Measurements from ENCODE around the gene KCNA2. TPM values are rescaled to one million over a fixed set of nuclear protein-coding genes. Genes with fewer than 3 reads are reported as not detected.

Gene KCNA2
- total and polyA plus RNA-seq, 5 experiments from 2014 or later: 0.22 to 0.23 TPM; not detected in 3

DNA sequence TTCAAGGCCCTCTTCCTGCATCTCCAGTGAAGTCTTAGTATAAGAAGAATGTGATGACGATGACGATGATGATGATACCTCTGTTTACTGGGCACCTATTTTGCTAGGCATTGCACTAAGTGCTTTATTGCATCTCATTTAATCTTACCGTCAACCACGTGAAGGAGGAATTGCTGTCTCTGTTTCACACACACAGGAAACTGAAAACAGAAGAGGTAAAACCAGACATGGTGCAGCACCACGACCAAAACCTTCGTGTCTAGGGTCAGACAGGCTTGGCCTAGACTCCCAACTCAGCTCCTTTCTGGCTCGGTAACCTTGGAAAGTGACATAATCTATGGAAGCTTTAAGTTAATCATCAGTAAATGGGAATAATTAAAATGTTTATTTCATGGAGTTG lies 20.7 kb upstream of the KCNA2 start:
- Mint-ChIP-seq H3K27me3 (no peaks in the 10 kb centered on the region), H3K9me3 (peaks cover 0 to 4% (median 0%) of the 10 kb centered on the region in 9 donors), H3K27ac (no peak overlapping the region), H3K4me3 (no peak overlapping the region), H3K36me3 (peaks cover 0 to 4% (median 0%) of the 10 kb centered on the region in 3 donors), H3K4me1 (peaks cover 3 to 11% (median 10%) of the 10 kb centered on the region in 4 donors)
- no peak for DNase-seq
- POLR2A ChIA-PET: interaction anchor here (1.0 kb wide), 1 partner anchor 47 kb away, joined by 3 read pairs; no protein-coding TSS in a partner anchor
- no peak for ATAC-seq

DNA sequence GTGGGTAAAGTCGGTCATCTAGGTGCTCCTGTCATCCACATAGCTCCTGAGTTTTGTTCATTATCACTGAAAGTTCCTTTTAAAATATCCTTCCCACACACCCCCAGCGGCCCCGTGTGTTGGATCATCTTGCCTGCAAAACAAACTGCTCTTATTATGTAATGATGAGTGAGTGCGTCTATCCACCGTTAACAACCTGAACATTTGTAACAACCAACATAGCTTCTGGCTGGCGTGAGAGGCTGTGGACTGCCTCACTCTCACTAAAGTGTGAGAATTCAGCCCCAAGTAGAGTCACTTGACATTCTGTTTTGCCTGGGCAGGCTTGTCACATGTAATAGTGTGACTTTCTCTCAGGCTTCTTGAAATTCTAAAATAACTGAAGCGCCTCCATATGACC lies 14.5 kb upstream of the KCNA2 start:
- H3K36me3 Mint-ChIP-seq: peaks cover 0 to 4% (median 0%) of the 10 kb centered on the region in 3 donors
- H3K4me3 Mint-ChIP-seq: peak overlapping the region; percentile 81 to 93 (median 88)
- peak in 1 of 10 donors; percentile 22 for DNase-seq
- peaks cover 26 to 41% (median 35%) of the 10 kb centered on the region in 4 donors for H3K4me1 Mint-ChIP-seq
- no peaks in the 10 kb centered on the region for H3K27me3 Mint-ChIP-seq
- peaks cover 0 to 4% (median 0%) of the 10 kb centered on the region in 9 donors for H3K9me3 Mint-ChIP-seq
- H3K27ac Mint-ChIP-seq: peak overlapping the region; percentile 1 to 97 (median 95)
- ATAC-seq: no peak
- POLR2A ChIA-PET: interaction anchor here (2.1 to 2.9 kb wide), 3 partner anchors 53 to 282 kb away, joined by 9 to 59 read pairs (median 31); partner anchors contain the start of genes KCNA3 and RBM15

DNA sequence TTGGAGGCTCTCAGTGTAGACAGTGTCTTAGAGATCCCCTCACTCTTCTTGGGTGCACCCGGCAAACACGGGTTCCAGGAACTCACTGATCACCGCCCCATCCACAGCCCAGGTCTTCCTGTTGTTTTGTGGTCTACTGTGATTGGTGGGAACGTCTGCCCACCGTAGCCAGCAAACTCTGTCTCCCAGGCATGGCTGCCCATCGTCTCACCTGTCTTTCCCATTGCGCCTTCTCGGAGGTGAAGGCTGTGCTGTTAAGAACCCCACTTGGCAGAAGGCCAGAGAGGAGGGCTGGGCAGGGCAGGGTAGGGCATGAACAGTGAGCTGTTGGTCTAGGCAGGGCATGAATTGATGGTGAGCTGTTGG lies 14.1 kb upstream of the KCNA2 start:
- Mint-ChIP-seq H3K4me1 (peaks cover 29 to 46% (median 38%) of the 10 kb centered on the region in 4 donors), H3K27ac (peak overlapping the region; percentile 88 to 97 (median 95)), H3K9me3 (peaks cover 0 to 4% (median 0%) of the 10 kb centered on the region in 9 donors), H3K27me3 (no peaks in the 10 kb centered on the region), H3K36me3 (peaks cover 0 to 4% (median 0%) of the 10 kb centered on the region in 3 donors), H3K4me3 (peak overlapping the region; percentile 81 to 93 (median 88))
- ATAC-seq (peak; percentile 4 to 7), DNase-seq (peak in 2 of 10 donors; percentile 20 to 48)
- POLR2A ChIA-PET: interaction anchor here (0.6 to 2.9 kb wide), 15 partner anchors 10 to 550 kb away, joined by 3 to 59 read pairs (median 6); partner anchors contain the start of genes KCNA3, KCNC4, LRIF1 and RBM15

DNA sequence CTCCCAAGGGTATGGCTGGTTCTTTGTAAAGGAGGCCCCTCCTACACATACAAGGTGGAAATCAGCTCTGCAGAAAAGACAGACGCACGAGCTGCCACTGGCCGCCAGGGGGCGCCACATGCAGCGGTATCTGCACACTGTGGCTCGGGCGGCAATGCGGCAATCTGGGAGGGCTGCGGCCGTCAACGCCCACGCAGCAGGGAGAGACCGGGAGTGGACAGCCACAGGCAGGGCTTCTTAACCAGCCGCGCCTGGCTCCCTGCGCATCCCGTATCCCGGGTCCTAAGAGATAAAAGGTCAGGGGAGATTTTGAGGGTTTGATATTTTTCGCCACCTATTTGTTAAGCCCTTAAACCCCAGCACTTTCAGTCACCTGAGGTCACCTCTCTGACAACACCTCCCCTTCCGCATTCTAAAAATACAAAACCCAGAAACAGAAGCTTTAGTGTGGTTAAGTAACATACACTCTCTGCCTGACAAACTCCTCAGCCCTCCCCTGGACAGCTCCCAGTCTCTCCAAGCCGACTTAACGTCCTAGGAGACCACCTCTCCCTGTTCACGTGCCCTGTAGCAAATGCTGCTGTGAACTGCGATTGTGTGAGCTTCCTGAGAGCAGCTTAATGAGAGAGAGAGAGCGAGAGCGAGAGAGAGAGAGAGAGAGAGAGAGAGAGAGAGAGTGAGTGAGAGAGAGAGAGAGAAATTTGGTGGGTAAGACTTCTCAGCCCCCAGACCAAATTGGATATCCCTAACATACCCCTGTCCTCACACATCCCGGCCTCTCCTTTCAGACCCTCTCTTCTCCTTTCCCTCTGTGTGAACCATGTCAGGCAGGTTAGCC lies 13.5 kb upstream of the KCNA2 start:
- Mint-ChIP-seq H3K36me3 (peaks cover 0 to 4% (median 0%) of the 10 kb centered on the region in 3 donors), H3K27ac (peak overlapping the region; percentile 88 to 97 (median 95)), H3K27me3 (no peaks in the 10 kb centered on the region), H3K9me3 (peaks cover 0 to 4% (median 0%) of the 10 kb centered on the region in 9 donors), H3K4me1 (peaks cover 29 to 50% (median 38%) of the 10 kb centered on the region in 4 donors), H3K4me3 (peak overlapping the region; percentile 81 to 93 (median 88))
- ATAC-seq (peak; percentile 87), DNase-seq (peak; percentile 76 to 96 (median 92))
- POLR2A ChIA-PET: interaction anchor here (0.5 to 3.3 kb wide), 18 partner anchors 11 to 550 kb away, joined by 3 to 59 read pairs (median 5); partner anchors contain the start of genes KCNA2, KCNA3, KCNC4 and LRIF1

DNA sequence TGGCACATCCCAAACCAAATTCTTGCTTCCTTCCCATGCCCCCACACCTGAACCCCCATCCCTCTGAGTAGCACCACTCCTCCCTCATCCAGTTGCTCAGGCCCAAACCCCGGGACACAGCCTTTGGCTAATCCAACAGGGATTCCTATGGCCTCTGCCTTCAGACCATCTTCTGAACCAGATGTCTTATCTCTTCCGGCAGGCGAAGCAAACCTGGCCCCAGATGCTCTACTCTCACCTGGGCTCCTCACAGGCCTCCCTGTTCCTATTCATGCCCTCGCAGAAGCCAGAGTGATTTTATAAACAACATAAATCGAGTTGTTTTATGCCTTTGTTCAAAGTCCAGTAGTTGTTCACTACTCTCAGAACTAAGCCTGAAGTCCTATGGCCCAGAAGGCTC lies 12.5 kb upstream of the KCNA2 start:
- DNase-seq: no peak
- H3K4me1 Mint-ChIP-seq: peaks cover 29 to 50% (median 38%) of the 10 kb centered on the region in 4 donors

DNA sequence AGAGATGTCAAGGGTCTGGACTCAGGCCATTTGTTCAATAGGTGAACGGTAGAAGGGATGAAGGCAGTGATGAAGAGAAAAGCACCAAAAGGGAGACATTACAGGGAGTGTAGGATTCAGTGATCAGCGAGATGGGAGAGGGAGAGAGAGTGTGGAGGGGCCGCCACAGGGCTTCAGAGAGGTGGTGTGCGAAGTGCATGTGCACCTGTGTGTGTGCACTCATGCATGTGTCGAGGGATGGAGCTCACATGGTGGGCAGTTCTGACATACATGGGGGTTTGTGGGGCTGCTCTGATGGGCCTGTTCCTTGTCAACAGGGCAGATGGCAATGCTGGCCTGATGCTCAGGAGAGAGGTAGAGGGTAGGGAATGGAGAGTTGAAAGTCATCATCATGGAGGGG lies 11.4 kb upstream of the KCNA2 start:
- Mint-ChIP-seq H3K9me3 (peaks cover 0 to 2% (median 0%) of the 10 kb centered on the region in 9 donors), H3K4me1 (peaks cover 29 to 50% (median 38%) of the 10 kb centered on the region in 4 donors), H3K4me3 (peak overlapping the region in 5 of 10 donors; percentile 24 to 51 (median 43)), H3K36me3 (no peaks in the 10 kb centered on the region), H3K27ac (peak overlapping the region; percentile 27 to 88 (median 71)), H3K27me3 (no peaks in the 10 kb centered on the region)
- POLR2A ChIA-PET: interaction anchor here (2.4 to 3.3 kb wide), 2 partner anchors 11 to 166 kb away, joined by 8 to 13 read pairs; partner anchors contain the start of gene KCNA2
- ATAC-seq (no peak), DNase-seq (no peak)

More for the DNA sequence above, 12.5 kb upstream of the KCNA2 start:
- peak overlapping the region; percentile 18 to 97 (median 90) for H3K27ac Mint-ChIP-seq
- POLR2A ChIA-PET: interaction anchor here (1.3 to 3.3 kb wide), 11 partner anchors 12 to 409 kb away, joined by 3 to 59 read pairs (median 8); partner anchors contain the start of genes KCNA2, KCNA3, KCNC4 and LRIF1
- peaks cover 0 to 4% (median 0%) of the 10 kb centered on the region in 3 donors for H3K36me3 Mint-ChIP-seq
- H3K4me3 Mint-ChIP-seq: peak overlapping the region in 9 of 10 donors; percentile 81 to 93 (median 88)
- H3K9me3 Mint-ChIP-seq: peaks cover 0 to 3% (median 0%) of the 10 kb centered on the region in 9 donors
- ATAC-seq: no peak
- no peaks in the 10 kb centered on the region for H3K27me3 Mint-ChIP-seq

DNA sequence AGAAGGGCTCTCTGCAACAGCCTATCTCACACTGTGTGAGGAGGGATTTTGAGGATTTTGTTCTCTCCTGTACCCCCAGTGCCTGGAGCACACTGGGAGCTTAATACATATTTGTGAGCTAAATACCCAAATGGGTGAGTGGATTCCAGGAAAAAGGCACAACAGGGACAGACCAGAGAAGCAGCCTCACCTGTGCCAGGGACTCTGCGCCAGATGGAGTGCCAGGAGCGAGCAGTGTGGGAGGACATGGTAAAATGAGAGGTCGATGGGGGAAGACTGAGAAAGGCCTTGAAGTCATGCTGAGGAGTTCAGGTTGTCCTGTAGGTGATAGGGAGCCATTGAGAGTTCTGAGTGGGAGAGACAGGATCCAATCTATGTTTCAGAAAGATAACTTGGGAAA lies 11.0 kb upstream of the KCNA2 start:
- ATAC-seq (no peak), DNase-seq (no peak)
- H3K4me1 Mint-ChIP-seq: peaks cover 29 to 50% (median 38%) of the 10 kb centered on the region in 4 donors
- no peaks in the 10 kb centered on the region for H3K36me3 Mint-ChIP-seq
- peak overlapping the region in 3 of 10 donors; percentile 13 to 51 (median 24) for H3K4me3 Mint-ChIP-seq
- H3K27ac Mint-ChIP-seq: peak overlapping the region in 8 of 10 donors; percentile 35 to 88 (median 66)
- no peaks in the 10 kb centered on the region for H3K27me3 Mint-ChIP-seq
- POLR2A ChIA-PET: interaction anchor here (3.3 kb wide), 1 partner anchor 10 kb away, joined by 13 read pairs; the partner anchor contains the start of gene KCNA2
- H3K9me3 Mint-ChIP-seq: peaks cover 0 to 2% (median 0%) of the 10 kb centered on the region in 9 donors

DNA sequence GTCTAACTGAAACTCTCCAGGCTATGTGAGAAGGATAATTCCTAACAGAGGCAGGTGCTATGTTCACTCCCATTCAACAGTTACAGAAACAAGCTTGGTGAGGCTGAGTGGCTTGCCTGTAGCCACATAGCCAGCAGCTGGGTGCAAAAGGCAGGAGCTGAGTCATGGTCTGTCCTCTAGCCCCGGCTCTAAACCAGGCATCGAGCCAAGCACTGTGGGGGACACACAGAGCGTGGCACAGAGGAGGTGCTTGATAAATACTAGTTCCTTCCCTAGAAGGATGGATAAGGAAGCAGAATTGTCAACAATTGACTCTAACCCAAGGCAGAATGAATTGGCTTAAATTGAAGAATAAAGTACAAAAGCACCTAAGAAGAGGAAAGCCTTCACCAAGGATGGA lies 10.4 kb upstream of the KCNA2 start:
- Mint-ChIP-seq H3K27ac (peak overlapping the region in 2 of 10 donors; percentile 15 to 33), H3K9me3 (peaks cover 0 to 2% (median 0%) of the 10 kb centered on the region in 9 donors), H3K4me1 (peaks cover 29 to 50% (median 38%) of the 10 kb centered on the region in 4 donors), H3K36me3 (no peaks in the 10 kb centered on the region), H3K4me3 (no peak overlapping the region), H3K27me3 (no peaks in the 10 kb centered on the region)
- ATAC-seq: no peak
- POLR2A ChIA-PET: interaction anchor here (3.3 kb wide), 1 partner anchor 10 kb away, joined by 13 read pairs; the partner anchor contains the start of gene KCNA2
- no peak for DNase-seq

DNA sequence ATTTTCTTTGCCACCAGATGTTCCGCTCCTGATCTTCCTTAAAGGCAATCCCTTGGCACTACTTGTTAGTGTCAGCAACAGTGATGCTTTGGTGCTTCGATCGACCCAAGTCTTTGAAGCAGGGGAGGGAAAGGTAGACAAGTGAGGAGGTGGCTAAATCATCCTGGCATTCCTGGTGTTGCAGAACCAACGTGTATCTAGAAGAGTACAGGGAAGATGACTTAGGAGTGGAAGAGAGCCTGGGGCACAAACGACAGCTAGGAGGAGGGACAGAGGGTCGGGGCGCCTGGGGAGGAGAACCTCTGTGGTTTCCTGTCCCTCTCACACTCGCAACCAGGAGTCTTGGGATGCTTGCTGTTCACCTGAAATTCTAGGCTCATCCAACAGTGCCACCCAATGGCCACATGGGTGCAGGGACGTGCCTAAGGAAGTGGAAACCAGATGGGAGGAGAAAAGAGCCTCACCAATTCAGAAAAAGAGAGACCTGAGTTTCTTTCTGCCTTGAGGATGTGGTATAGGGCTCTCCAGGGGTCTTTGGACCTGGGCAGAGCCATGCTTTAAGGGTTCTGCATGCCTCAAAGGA lies 9.5 kb upstream of the KCNA2 start:
- H3K4me1 Mint-ChIP-seq: peaks cover 30 to 48% (median 37%) of the 10 kb centered on the region in 4 donors

DNA sequence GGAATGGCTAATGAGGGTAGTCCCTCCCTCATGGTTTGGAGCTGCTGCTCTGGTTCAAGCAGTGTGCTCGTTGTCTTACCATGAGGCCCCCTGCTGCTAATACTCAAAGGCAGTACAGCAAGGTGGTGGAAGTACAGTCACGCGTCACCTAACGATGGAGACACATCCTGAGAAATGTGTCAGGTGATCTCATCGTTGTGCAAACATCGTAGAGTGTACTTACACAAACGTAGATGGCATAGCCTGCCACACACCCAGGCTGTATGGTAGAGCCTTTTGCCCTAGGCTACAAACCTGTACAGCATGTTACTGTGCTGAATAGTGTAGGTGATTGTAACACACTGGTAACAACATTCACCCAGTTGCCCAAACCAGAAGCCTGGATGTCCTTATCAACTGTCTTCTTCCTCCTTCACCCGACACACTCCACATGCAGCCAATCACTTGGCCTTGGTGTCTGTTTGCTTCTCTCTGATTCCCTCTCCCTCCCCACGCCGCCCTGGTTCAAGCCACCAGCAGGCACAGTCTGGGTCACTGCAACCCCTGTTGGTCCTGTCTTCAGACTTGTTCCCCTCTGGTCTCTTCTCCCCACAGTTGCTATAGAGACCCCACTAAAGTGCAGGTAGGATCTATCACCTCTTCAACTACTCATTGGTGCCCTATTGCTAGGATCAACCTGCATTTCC lies 6.0 kb upstream of the KCNA2 start:
- Mint-ChIP-seq H3K36me3 (no peaks in the 10 kb centered on the region), H3K27ac (no peak overlapping the region), H3K4me3 (no peak overlapping the region), H3K4me1 (peaks cover 9 to 35% (median 14%) of the 10 kb centered on the region in 4 donors), H3K27me3 (peaks cover 3 to 19% (median 16%) of the 10 kb centered on the region in 5 donors), H3K9me3 (no peaks in the 10 kb centered on the region)
- DNase-seq (no peak), ATAC-seq (no peak)
- POLR2A ChIA-PET: no interaction called here

More for the DNA sequence above, 9.5 kb upstream of the KCNA2 start:
- POLR2A ChIA-PET: no interaction called here
- Mint-ChIP-seq H3K27me3 (no peaks in the 10 kb centered on the region), H3K9me3 (peaks cover 0 to 2% (median 0%) of the 10 kb centered on the region in 9 donors), H3K36me3 (no peaks in the 10 kb centered on the region), H3K27ac (no peak overlapping the region), H3K4me3 (peak overlapping the region in 1 of 10 donors; percentile 30)
- ATAC-seq (peak in 1 of 2 donors; percentile 17), DNase-seq (peak in 7 of 10 donors; percentile 18 to 78 (median 45))

DNA sequence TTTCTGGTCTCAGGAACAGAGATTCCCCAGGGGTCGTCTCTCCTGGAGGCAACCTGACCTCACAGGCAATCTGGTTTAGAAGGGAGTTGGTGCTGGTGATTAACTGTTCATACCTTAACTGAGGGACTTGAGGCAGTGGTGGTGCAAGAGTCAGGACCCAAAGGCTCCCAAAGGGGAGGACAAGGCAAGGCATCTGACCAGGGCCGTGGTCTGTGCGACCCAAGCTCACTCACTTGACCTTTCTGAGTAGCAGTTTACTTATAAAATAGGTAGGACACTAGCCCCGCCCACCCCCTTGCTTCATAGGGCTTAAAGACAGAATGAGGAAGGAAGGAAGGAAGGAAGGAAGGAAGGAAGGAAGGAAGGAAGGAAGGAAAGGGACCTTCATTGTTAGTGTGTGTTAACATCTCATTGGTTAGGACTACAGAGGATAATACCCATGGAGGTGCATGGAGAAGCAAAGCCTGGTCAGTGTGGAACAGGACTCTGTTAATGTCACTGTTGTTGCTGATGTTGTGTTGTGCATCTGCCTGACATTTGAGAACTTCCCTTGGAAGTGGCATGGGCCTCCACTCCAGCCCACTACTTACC lies 4.6 kb upstream of the KCNA2 start:
- peaks cover 3 to 32% (median 23%) of the 10 kb centered on the region in 5 donors for H3K27me3 Mint-ChIP-seq
- DNase-seq (no peak), ATAC-seq (no peak)
- POLR2A ChIA-PET: no interaction called here
- no peaks in the 10 kb centered on the region for H3K36me3 Mint-ChIP-seq
- H3K4me1 Mint-ChIP-seq: peaks cover 16 to 43% (median 16%) of the 10 kb centered on the region in 4 donors
- H3K4me3 Mint-ChIP-seq: no peak overlapping the region
- no peak overlapping the region for H3K27ac Mint-ChIP-seq
- no peaks in the 10 kb centered on the region for H3K9me3 Mint-ChIP-seq
